ENCODE results near the gene NUDT14. TPM values are rescaled to one million over a fixed set of nuclear protein-coding genes. Genes with fewer than 3 reads are reported as not detected.

NUDT14 gene
- total RNA-seq, 1 donor from 2014 or later, result 5.5 TPM

DNA sequence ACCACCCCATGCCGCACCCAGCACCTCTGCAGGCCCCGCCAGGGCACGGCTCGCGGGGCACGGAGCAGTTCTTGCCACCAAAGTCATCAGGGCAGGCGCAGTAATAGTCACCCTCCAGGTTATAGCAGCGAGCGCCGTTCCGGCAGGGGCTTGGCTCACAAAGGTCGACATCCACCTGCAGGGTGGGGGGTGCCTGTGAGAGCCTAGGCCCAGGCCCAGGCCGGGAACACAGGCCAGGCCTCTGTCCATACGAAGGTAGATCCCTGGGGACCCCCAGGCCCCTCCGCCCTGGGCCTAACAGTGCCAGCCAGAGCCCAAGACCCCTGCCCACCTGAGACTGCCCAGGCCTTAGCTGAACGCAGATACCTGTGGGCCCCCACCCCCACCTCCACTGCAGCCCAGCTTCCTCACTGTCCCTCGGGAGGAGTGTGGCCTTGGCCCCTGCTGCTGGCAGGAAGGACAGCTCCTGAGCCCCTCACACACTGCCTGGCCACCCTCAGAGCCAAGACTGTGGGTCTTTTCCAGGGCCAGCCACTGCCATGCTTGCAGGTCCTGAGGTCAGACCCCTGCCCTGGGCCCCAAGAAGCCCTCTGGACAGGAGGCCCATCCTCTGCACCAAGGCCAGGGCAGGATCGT lies 31.8 kb downstream of the NUDT14 start:
- Mint-ChIP-seq H3K4me1 (no peaks in the 10 kb centered on the region), H3K4me3 (no peak overlapping the region), H3K9me3 (no peaks in the 10 kb centered on the region), H3K36me3 (no peaks in the 10 kb centered on the region), H3K27me3 (ENCODE audit: insufficient read depth, low read depth) (peaks cover 2% of the 10 kb centered on the region), H3K27ac (no peak overlapping the region)
- H3K27ac ChIP-seq, result no peak overlapping the region
- H4K20me1 ChIP-seq (ENCODE audit: low read depth), result no peaks in the 10 kb centered on the region
- no peaks in the 10 kb centered on the region for H3F3A ChIP-seq (ENCODE audit: low read depth)
- no peaks in the 10 kb centered on the region for H3K27me3 ChIP-seq
- no peaks in the 10 kb centered on the region for H3K4me1 ChIP-seq
- H3K9me3 ChIP-seq (ENCODE audit: low read depth), result no peaks in the 10 kb centered on the region
- no peak for DNase-seq (ENCODE audit: low spot score)
- no peak overlapping the region for H2AFZ ChIP-seq (replicated peaks)
- no peak overlapping the region for H3K9ac ChIP-seq
- TF ChIP-seq, protein P1, sequence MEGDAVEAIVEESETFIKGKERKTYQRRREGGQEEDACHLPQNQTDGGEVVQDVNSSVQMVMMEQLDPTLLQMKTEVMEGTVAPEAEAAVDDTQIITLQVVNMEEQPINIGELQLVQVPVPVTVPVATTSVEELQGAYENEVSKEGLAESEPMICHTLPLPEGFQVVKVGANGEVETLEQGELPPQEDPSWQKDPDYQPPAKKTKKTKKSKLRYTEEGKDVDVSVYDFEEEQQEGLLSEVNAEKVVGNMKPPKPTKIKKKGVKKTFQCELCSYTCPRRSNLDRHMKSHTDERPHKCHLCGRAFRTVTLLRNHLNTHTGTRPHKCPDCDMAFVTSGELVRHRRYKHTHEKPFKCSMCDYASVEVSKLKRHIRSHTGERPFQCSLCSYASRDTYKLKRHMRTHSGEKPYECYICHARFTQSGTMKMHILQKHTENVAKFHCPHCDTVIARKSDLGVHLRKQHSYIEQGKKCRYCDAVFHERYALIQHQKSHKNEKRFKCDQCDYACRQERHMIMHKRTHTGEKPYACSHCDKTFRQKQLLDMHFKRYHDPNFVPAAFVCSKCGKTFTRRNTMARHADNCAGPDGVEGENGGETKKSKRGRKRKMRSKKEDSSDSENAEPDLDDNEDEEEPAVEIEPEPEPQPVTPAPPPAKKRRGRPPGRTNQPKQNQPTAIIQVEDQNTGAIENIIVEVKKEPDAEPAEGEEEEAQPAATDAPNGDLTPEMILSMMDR (IDR thresholded peaks at IDR 0.05), result no peak
- TF ChIP-seq EZH2 (IDR thresholded peaks at IDR 0.05), result no peak
- no peak for TF ChIP-seq EZH2phosphoT487 (IDR thresholded peaks at IDR 0.05)
- H3K79me2 ChIP-seq (ENCODE audit: low read depth), result no peaks in the 10 kb centered on the region
- no peaks in the 10 kb centered on the region for H3K36me3 ChIP-seq
- no peak overlapping the region for H3K4me2 ChIP-seq
- no peak overlapping the region for H3K4me3 ChIP-seq

DNA sequence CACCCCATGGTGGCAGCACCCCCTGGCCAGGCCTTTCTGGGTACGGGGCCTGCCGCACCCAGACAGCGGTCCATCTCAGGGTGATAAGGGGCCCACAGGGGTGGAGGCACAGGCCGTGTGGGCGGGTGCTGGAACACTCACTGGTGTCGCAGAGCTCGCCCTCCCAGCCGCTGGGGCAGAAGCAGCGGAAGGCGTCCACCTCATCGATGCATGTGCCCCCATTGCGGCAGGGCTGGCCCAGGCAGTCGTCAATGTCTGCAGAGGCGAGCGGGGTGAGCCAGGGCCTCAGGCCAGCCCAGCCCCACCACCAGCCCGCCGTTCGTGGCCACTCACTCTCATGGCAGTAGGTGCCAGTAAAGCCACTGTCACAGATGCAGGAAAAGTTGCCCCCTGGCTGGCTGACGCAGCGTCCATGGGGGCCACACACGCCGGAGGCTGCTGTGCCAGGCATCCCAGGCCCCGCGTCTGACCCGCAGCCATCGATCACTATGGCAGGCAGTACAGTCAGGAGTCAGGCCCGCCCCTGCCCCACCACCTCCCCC lies 32.4 kb downstream of the NUDT14 start:
- Mint-ChIP-seq H3K27me3 (ENCODE audit: insufficient read depth, low read depth) (peaks cover 2% of the 10 kb centered on the region), H3K36me3 (no peaks in the 10 kb centered on the region), H3K4me1 (no peaks in the 10 kb centered on the region), H3K4me3 (no peak overlapping the region), H3K27ac (no peak overlapping the region), H3K9me3 (no peaks in the 10 kb centered on the region)
- Histone ChIP-seq H3K27ac (no peak overlapping the region), H3K27me3 (no peaks in the 10 kb centered on the region), H3K79me2 (ENCODE audit: low read depth) (no peaks in the 10 kb centered on the region), H3K9me3 (ENCODE audit: low read depth) (no peaks in the 10 kb centered on the region), H4K20me1 (ENCODE audit: low read depth) (no peaks in the 10 kb centered on the region), H2AFZ (replicated peaks) (no peak overlapping the region), H3K36me3 (no peaks in the 10 kb centered on the region), H3K4me2 (no peak overlapping the region), H3F3A (ENCODE audit: low read depth) (no peaks in the 10 kb centered on the region), H3K4me3 (no peak overlapping the region), H3K9ac (no peak overlapping the region), H3K4me1 (no peaks in the 10 kb centered on the region)
- TF ChIP-seq, protein P1 (IDR thresholded peaks at IDR 0.05), result no peak
- TF ChIP-seq EZH2 (IDR thresholded peaks at IDR 0.05), result no peak
- TF ChIP-seq EZH2phosphoT487 (IDR thresholded peaks at IDR 0.05), result no peak
- DNase-seq (ENCODE audit: low spot score), result no peak

- no peaks in the 10 kb centered on the region for H3K9me3 ChIP-seq (ENCODE audit: low read depth)
- H3K9ac ChIP-seq, result no peak overlapping the region
- no peak overlapping the region for H3K4me2 ChIP-seq
- no peak overlapping the region for H2AFZ ChIP-seq (replicated peaks)
- Mint-ChIP-seq H3K27ac (no peak overlapping the region), H3K4me3 (no peak overlapping the region), H3K4me1 (no peaks in the 10 kb centered on the region), H3K36me3 (no peaks in the 10 kb centered on the region), H3K27me3 (ENCODE audit: insufficient read depth, low read depth) (peaks cover 2% of the 10 kb centered on the region), H3K9me3 (no peaks in the 10 kb centered on the region)
- no peaks in the 10 kb centered on the region for H3K4me1 ChIP-seq
- no peaks in the 10 kb centered on the region for H3K36me3 ChIP-seq
- no peaks in the 10 kb centered on the region for H3F3A ChIP-seq (ENCODE audit: low read depth)
- no peak for DNase-seq (ENCODE audit: low spot score)
- no peaks in the 10 kb centered on the region for H4K20me1 ChIP-seq (ENCODE audit: low read depth)
- no peak for TF ChIP-seq EZH2 (IDR thresholded peaks at IDR 0.05)
- TF ChIP-seq EZH2phosphoT487 (IDR thresholded peaks at IDR 0.05), result no peak
- TF ChIP-seq, protein P1 (IDR thresholded peaks at IDR 0.05), result no peak
- H3K79me2 ChIP-seq (ENCODE audit: low read depth), result no peaks in the 10 kb centered on the region
- no peak overlapping the region for H3K27ac ChIP-seq
- H3K4me3 ChIP-seq, result no peak overlapping the region
- H3K27me3 ChIP-seq, result no peaks in the 10 kb centered on the region
Measured at GRCh38 chr14:105147671-105148603, 33.2 kb downstream of the NUDT14 start.
